Gastrocnemius medialis (tissue), 4 donors: Measurements from ENCODE around the gene TAF11L3. TPM values are rescaled to one million over a fixed set of nuclear protein-coding genes. Genes with fewer than 3 reads are reported as not detected.
"Not testable (repeated sequence)": the region's sequence is repeated elsewhere in the genome, so short reads cannot be mapped to it uniquely, and the experiment has no call there.

Experiments
- ATAC-seq, 2 donors: fragments of 150-250 bp; one replicate each; pipeline ENCODE4 v1.9.1; 2016
- DNase-seq, 2 donors: peaks; one replicate each; pipeline ENCODE4 v3.0.0-alpha.2; 2019
- H3K27ac ChIP-seq, 4 donors: fragments of 200-600 bp; sonication (generic); 1 replicate in 1 of 4; 2 replicates in 3 of 4; pipeline ENCODE4 v1.5.1; 2016 to 2018; ENCODE audit warnings: mild to moderate bottlenecking in 2 of 4, moderate library complexity in 1 of 4
- H3K27me3 ChIP-seq, 3 donors: fragments of 200-600 bp; sonication (generic) in 2 of 3; 1 replicate in 1 of 3; 2 replicates in 2 of 3; pipeline versions ENCODE4 v1.5.1 to v1.6.0; 2016 to 2019; ENCODE audit warnings: mild to moderate bottlenecking in 1 of 3, moderate library complexity in 1 of 3
- H3K36me3 ChIP-seq, 2 donors: fragments of 200-600 bp; sonication (generic) in 1 of 2; one replicate each; pipeline ENCODE4 v1.5.1; 2017 to 2018
- H3K4me1 ChIP-seq, 2 donors: fragments of 200-600 bp; sonication (generic) in 1 of 2; one replicate each; pipeline ENCODE4 v1.5.1; 2016 to 2017; ENCODE audit warnings: mild to moderate bottlenecking in 2 of 2
- H3K4me3 ChIP-seq, 4 donors: fragments of 200-600 bp; sonication (generic) in 3 of 4; 1 replicate in 1 of 4; 2 replicates in 3 of 4; pipeline ENCODE4 v1.5.1; 2016 to 2019; ENCODE audit warnings: mild to moderate bottlenecking in 2 of 4
- H3K9me3 ChIP-seq, 3 donors: fragments of 200-600 bp; sonication (generic) in 2 of 3; 1 replicate in 1 of 3; 2 replicates in 2 of 3; pipeline ENCODE4 v1.5.1; 2016 to 2019
- CTCF ChIP-seq, 5 experiments: fragments of 450-650 bp in 3 of 5; fragments of 200-600 bp in 2 of 5; sonication (generic) in 2 of 5; IDR thresholded peaks in 4 of 5; conservative IDR thresholded peaks in 1 of 5; 1 replicate in 4 of 5; 2 replicates in 1 of 5; pipeline ENCODE4 v1.5.1; 2016 to 2019; ENCODE audit warnings: antibody characterized with exemption in 5 of 5, mild to moderate bottlenecking in 3 of 5, moderate library complexity in 3 of 5
- POLR2A ChIP-seq, 2 donors: fragments of 450-650 bp; IDR thresholded peaks; one replicate each; pipeline ENCODE4 v1.6.1; 2017; ENCODE audit warnings: antibody characterized with exemption in 2 of 2, mild to moderate bottlenecking in 2 of 2, moderate library complexity in 2 of 2
- in situ Hi-C, 4 donors: fragments of 200-750 bp; cut with MboI; loops; one replicate each; pipeline versions ENCODE4 v1.15.0 to v1.8.0; 2017; ENCODE audit warnings: low sequenced_read_pairs in 4 of 4
- intact Hi-C: fragments of 100-400 bp; cut with DNase I; formaldehyde crosslinking; loops from one replicate; pipeline ENCODE4 v1.15.1; 2023; ENCODE audit warnings: low total_unique reads
- total RNA-seq, 4 donors: library from RNA; depleted of rRNA; stranded (reverse); fragments of >200 nt; gene quantifications; one replicate each; pipeline versions ENCODE4 v1.1.0 to v1.2.3, GENCODE V29; 2016

Gene TAF11L3
- total RNA-seq, 4 donors from 2014 or later = not detected

GRCh38 chr5:17511775-17512325 lies 6.3 kb upstream of the TAF11L3 start:
- no peak overlapping the region for H3K27ac ChIP-seq
- intact Hi-C loops (no loop called here), in situ Hi-C loops (no loop called here)
- ATAC-seq = no peak
- no peaks in the 10 kb centered on the region for H3K9me3 ChIP-seq
- TF ChIP-seq POLR2A (IDR thresholded peaks at IDR 0.05) = no peak
- no peak for TF ChIP-seq CTCF (IDR thresholded peaks at IDR 0.05 in 4 of 5, conservative IDR thresholded peaks at IDR 0.05 in 1 of 5)
- H3K36me3 ChIP-seq = no peaks in the 10 kb centered on the region
- no peak for DNase-seq
- H3K4me3 ChIP-seq = no peak overlapping the region
- H3K27me3 ChIP-seq = no peaks in the 10 kb centered on the region
- no peaks in the 10 kb centered on the region for H3K4me1 ChIP-seq

GRCh38 chr5:17517526-17517925 lies 641 bp upstream of the TAF11L3 start:
- intact Hi-C loops, H3K36me3 ChIP-seq, in situ Hi-C loops, H3K27ac ChIP-seq, ATAC-seq, H3K4me3 ChIP-seq, H3K4me1 ChIP-seq, H3K27me3 ChIP-seq, DNase-seq, H3K9me3 ChIP-seq: not testable (repeated sequence)

- H3K36me3 ChIP-seq, ATAC-seq, DNase-seq, H3K4me3 ChIP-seq, H3K4me1 ChIP-seq, H3K27me3 ChIP-seq, H3K9me3 ChIP-seq, in situ Hi-C loops, H3K27ac ChIP-seq, intact Hi-C loops: not testable (repeated sequence)
These were observed 1.3 kb downstream of the TAF11L3 start for GRCh38 chr5:17519508-17519907.

GRCh38 chr5:17521501-17521900 lies 3.3 kb downstream of the TAF11L3 start, which contains the start of gene TAF11L4:
TAF11L4 (plus strand) TSS chr5:17521801.
- ATAC-seq, H3K4me3 ChIP-seq, H3K36me3 ChIP-seq, DNase-seq, H3K4me1 ChIP-seq, H3K27ac ChIP-seq, H3K27me3 ChIP-seq, in situ Hi-C loops, H3K9me3 ChIP-seq, intact Hi-C loops: not testable (repeated sequence)

- in situ Hi-C loops, ATAC-seq, H3K9me3 ChIP-seq, DNase-seq, H3K4me3 ChIP-seq, intact Hi-C loops, H3K36me3 ChIP-seq, H3K27me3 ChIP-seq, H3K27ac ChIP-seq, H3K4me1 ChIP-seq: not testable (repeated sequence)
These were observed 6.8 kb downstream of the TAF11L3 start, which contains the start of gene TAF11L5 for GRCh38 chr5:17524935-17525334. TAF11L5 (plus strand) TSS chr5:17525235.

GRCh38 chr5:17526504-17526903 lies 8.3 kb downstream of the TAF11L3 start:
- H3K9me3 ChIP-seq, H3K4me1 ChIP-seq: not testable (repeated sequence)

GRCh38 chr5:17528369-17528768 lies 10.2 kb downstream of the TAF11L3 start, which contains the start of gene TAF11L6:
TAF11L6 (plus strand) TSS chr5:17528669.
- ATAC-seq, H3K27me3 ChIP-seq, H3K4me1 ChIP-seq, intact Hi-C loops, H3K36me3 ChIP-seq, H3K27ac ChIP-seq, H3K9me3 ChIP-seq, DNase-seq, in situ Hi-C loops, H3K4me3 ChIP-seq: not testable (repeated sequence)

More at GRCh38 chr5:17526504-17526903, 8.3 kb downstream of the TAF11L3 start:
- intact Hi-C loops, H3K27ac ChIP-seq, in situ Hi-C loops, H3K36me3 ChIP-seq, H3K27me3 ChIP-seq, ATAC-seq, H3K4me3 ChIP-seq: not testable (repeated sequence)
- peak in 1 of 2 donors; percentile 24 for DNase-seq

Other genes with a start within 250 kb of the TAF11L3 start
- gene TAF11L2, start 20.1 kb upstream of the TAF11L3 start, total RNA-seq = not detected
- not detected for gene TAF11L4, start 3.4 kb downstream of the TAF11L3 start, total RNA-seq
- gene TAF11L5, start 6.9 kb downstream of the TAF11L3 start, total RNA-seq = not detected
- not detected for gene TAF11L6, start 10.3 kb downstream of the TAF11L3 start, total RNA-seq
- gene TAF11L7, start 67.4 kb downstream of the TAF11L3 start, total RNA-seq = not detected
- not detected for gene TAF11L8, start 72.6 kb downstream of the TAF11L3 start, total RNA-seq
- not detected for gene TAF11L9, start 76.0 kb downstream of the TAF11L3 start, total RNA-seq
- not detected for gene TAF11L10, start 79.5 kb downstream of the TAF11L3 start, total RNA-seq
- not detected for gene TAF11L11, start 85.8 kb downstream of the TAF11L3 start, total RNA-seq
- gene TAF11L12, start 92.0 kb downstream of the TAF11L3 start, total RNA-seq = not detected
- not detected for gene TAF11L13, start 113.7 kb downstream of the TAF11L3 start, total RNA-seq
- not detected for gene TAF11L14, start 116.1 kb downstream of the TAF11L3 start, total RNA-seq